A549 (cell line): ENCODE measurements around the gene COBLL1.

Source experiments
- CBX8 ChIP-seq: fragments of 200-600 bp; sonication (generic); IDR thresholded peaks from 2 replicates; pipeline ENCODE4 v1.6.1; 2016
- CHD4 ChIP-seq: fragments of 200-600 bp; sonication (generic); IDR thresholded peaks from 2 replicates; pipeline ENCODE4 v1.6.1; 2016; ENCODE audit warnings: antibody characterized with exemption, mild to moderate bottlenecking, borderline replicate concordance
- CTCF ChIP-seq: fragments of >200 bp; sonication (Bioruptor Twin); formaldehyde crosslinking; IDR thresholded peaks from 3 replicates; pipeline ENCODE4 v1.5.1; 2016
- EP300 ChIP-seq, 2 experiments: fragments of >200 bp; sonication (Bioruptor Twin); formaldehyde crosslinking; IDR thresholded peaks; 2 replicates in 1 of 2; 3 replicates in 1 of 2; pipeline ENCODE4 v1.6.1; 2016 to 2017
- ESRRA ChIP-seq: fragments of 150-350 bp; IDR thresholded peaks from 2 replicates; pipeline ENCODE4 v1.6.1; 2014; ENCODE audit warnings: mild to moderate bottlenecking, low read length, borderline replicate concordance
- FOSL2 ChIP-seq, 2 experiments: fragments of 450-650 bp in 1 of 2; fragments of >200 bp in 1 of 2; sonication (Bioruptor Twin) in 1 of 2; formaldehyde crosslinking; IDR thresholded peaks; 2 replicates each; pipeline versions ENCODE4 v1.5.0 to v1.6.1; 2016 to 2020; ENCODE audit warnings: mild to moderate bottlenecking in 1 of 2, moderate library complexity in 1 of 2
- JUN ChIP-seq, 2 experiments: fragments of >200 bp; sonication (Bioruptor Twin); formaldehyde crosslinking; IDR thresholded peaks; 2 replicates in 1 of 2; 3 replicates in 1 of 2; pipeline ENCODE4 v1.6.1; 2016 to 2017
- MAFK ChIP-seq: fragments of 450-650 bp; IDR thresholded peaks from 2 replicates; pipeline ENCODE4 v1.6.1; 2014; ENCODE audit not compliant: partially characterized antibody
- NR3C1 ChIP-seq: fragments of >200 bp; sonication (Bioruptor Twin); formaldehyde crosslinking; IDR thresholded peaks from 3 replicates; pipeline ENCODE4 v1.6.1; 2017
- POLR2A ChIP-seq: IDR thresholded peaks from 2 replicates; pipeline ENCODE4 v1.6.1; 2012; ENCODE audit warnings: mild to moderate bottlenecking, low read length
- POLR2AphosphoS2 ChIP-seq: conservative IDR thresholded peaks from 2 replicates; pipeline ENCODE4 v1.6.1; 2012; ENCODE audit warnings: low read length, improper control_type of control experiment, inconsistent platforms
- RAD21 ChIP-seq, 2 experiments: fragments of >200 bp in 1 of 2; sonication (Bioruptor Twin) in 1 of 2; formaldehyde crosslinking in 1 of 2; IDR thresholded peaks in 1 of 2; conservative IDR thresholded peaks in 1 of 2; 2 replicates in 1 of 2; 3 replicates in 1 of 2; pipeline ENCODE4 v1.6.1; 2012 to 2018; ENCODE audit warnings: inconsistent platforms in 1 of 2
- ZFP36 ChIP-seq: fragments of 450-650 bp; IDR thresholded peaks from 2 replicates; pipeline ENCODE4 v1.6.1; 2014; ENCODE audit warnings: borderline replicate concordance; ENCODE audit not compliant: partially characterized antibody

- no peak for TF ChIP-seq POLR2A
- no peak for TF ChIP-seq POLR2AphosphoS2
- no peak for TF ChIP-seq JUN (IDR thresholded peaks at IDR 0.05)
- TF ChIP-seq CBX8, result no peak
- no peak for TF ChIP-seq CTCF
- no peak for TF ChIP-seq ESRRA
- no peak for TF ChIP-seq EP300 (IDR thresholded peaks at IDR 0.05)
- TF ChIP-seq ZFP36, result no peak
- no peak for TF ChIP-seq FOSL2 (IDR thresholded peaks at IDR 0.05)
- TF ChIP-seq FOSL2 (CRISPR knock-in tag; IDR thresholded peaks at IDR 0.05), result no peak
- TF ChIP-seq NR3C1, result no peak
- TF ChIP-seq CHD4, result no peak
- no peak for TF ChIP-seq MAFK
- TF ChIP-seq RAD21 (conservative IDR thresholded peaks at IDR 0.05 in 1 of 2, IDR thresholded peaks at IDR 0.05 in 1 of 2), result no peak
These were observed 29.2 kb downstream of the COBLL1 start for GRCh38 chr2:164812378-164812777.
